CD4-positive, alpha-beta T cell treated with Interleukin-15 for 4 hours (primary cell): ENCODE measurements around the gene DIP2B.

Source experiments
- DNase-seq: peaks from one replicate; pipeline ENCODE4 v3.0.0-alpha.2; 2020; ENCODE audit warnings: low spot score

Gene DIP2B

GRCh38 chr12:50772877-50773276, 268.1 kb downstream of the DIP2B start:
- no peak for DNase-seq

GRCh38 chr12:50775251-50775650, 270.5 kb downstream of the DIP2B start:
- no peak for DNase-seq

- DNase-seq, result no peak
Observed at GRCh38 chr12:50776749-50777728, 272.3 kb downstream of the DIP2B start.

- DNase-seq, result no peak
Observed at GRCh38 chr12:50778663-50779590, 274.1 kb downstream of the DIP2B start.

- DNase-seq, result no peak
Observed at GRCh38 chr12:50780013-50780412, 275.2 kb downstream of the DIP2B start.

- no peak for DNase-seq
Observed at GRCh38 chr12:50784501-50784900, 279.7 kb downstream of the DIP2B start.

GRCh38 chr12:50785406-50786001, 280.7 kb downstream of the DIP2B start:
- no peak for DNase-seq

GRCh38 chr12:50786498-50787231, 281.9 kb downstream of the DIP2B start:
- DNase-seq, result no peak

GRCh38 chr12:50787618-50788017, 282.8 kb downstream of the DIP2B start:
- no peak for DNase-seq

GRCh38 chr12:50788561-50788960, 283.8 kb downstream of the DIP2B start:
- DNase-seq, result no peak

- DNase-seq, result no peak
Observed at GRCh38 chr12:50790081-50790480, 285.3 kb downstream of the DIP2B start.
